HUES64 (cell line): ENCODE results near the gene MAP4.
"Not testable (repeated sequence)": the region's sequence is repeated elsewhere in the genome, so short reads cannot be mapped to it uniquely, and the experiment has no call there.

Experiments
- H3K27ac ChIP-seq: 2 replicates; pipeline ENCODE4 v1.7.0; 2013; ENCODE audit warnings: low read depth, low read length, inconsistent platforms
- H3K27me3 ChIP-seq: 2 replicates; pipeline ENCODE4 v1.6.1; 2013; ENCODE audit warnings: mild to moderate bottlenecking, low read length; ENCODE audit not compliant: insufficient read depth
- H3K36me3 ChIP-seq: 2 replicates; pipeline ENCODE4 v1.6.1; 2013; ENCODE audit warnings: mild to moderate bottlenecking, low read length; ENCODE audit not compliant: insufficient read depth
- H3K4me1 ChIP-seq: 2 replicates; pipeline ENCODE4 v1.6.1; 2013; ENCODE audit warnings: mild to moderate bottlenecking, low read length, moderate library complexity; ENCODE audit not compliant: insufficient read depth
- H3K4me3 ChIP-seq: 2 replicates; pipeline ENCODE4 v1.5.1; 2013; ENCODE audit warnings: mild to moderate bottlenecking, low read length, moderate library complexity
- H3K9ac ChIP-seq: 2 replicates; pipeline ENCODE4 v1.6.1; 2013; ENCODE audit warnings: mild to moderate bottlenecking, low read depth, low read length
- H3K9me3 ChIP-seq: 2 replicates; pipeline ENCODE4 v1.6.1; 2013; ENCODE audit warnings: low read depth, low read length; ENCODE audit not compliant: insufficient read depth
- WGBS: fragments of 150-250, 120-280 bp; methylation state at CpG from one replicate; pipeline ENCODE4 v1.1.7; 2013; ENCODE audit warnings: missing lambda C conversion rate; 5-methylcytosine and 5-hydroxymethylcytosine counted together

The MAP4 gene

DNA sequence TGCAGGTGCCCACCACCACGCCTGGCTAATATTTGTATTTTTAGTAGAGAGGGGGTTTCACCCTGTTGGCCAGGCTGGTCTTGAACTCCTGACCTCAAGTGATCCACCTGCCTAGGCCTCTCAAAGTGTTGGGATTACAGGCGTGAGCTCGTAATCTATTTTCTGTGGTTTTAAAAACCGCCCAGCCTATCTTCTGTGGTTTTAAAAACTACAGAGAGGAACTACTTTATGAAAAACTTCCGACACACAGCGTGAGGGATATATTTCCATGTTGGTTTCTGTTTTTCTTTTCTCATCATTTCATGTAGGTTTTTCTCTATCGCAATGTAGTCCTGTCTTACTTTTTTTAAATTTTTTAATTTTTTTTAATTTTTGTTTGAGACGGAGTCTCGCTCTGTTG is 186.7 kb downstream of the MAP4 start:
- not testable (repeated sequence) for H3K27me3 ChIP-seq, H3K4me3 ChIP-seq, H3K9me3 ChIP-seq, H3K9ac ChIP-seq, H3K27ac ChIP-seq, H3K4me1 ChIP-seq
- 100% methylated on average over 8 of the region's 9 CpGs for WGBS
- H3K36me3 ChIP-seq, result peaks cover 79% of the 10 kb centered on the region

GRCh38 chr3:47825590-47825989 is 190.6 kb downstream of the MAP4 start:
- peak overlapping the region; percentile 97 for H3K9ac ChIP-seq
- 30% methylated on average over 7 of the region's 7 CpGs for WGBS
- peaks cover 8% of the 10 kb centered on the region for H3K4me1 ChIP-seq
- H3K27ac ChIP-seq, result peak overlapping the region; percentile 86
- H3K4me3 ChIP-seq, result peak overlapping the region; percentile 86
- no peaks in the 10 kb centered on the region for H3K9me3 ChIP-seq
- no peaks in the 10 kb centered on the region for H3K27me3 ChIP-seq
- peaks cover 50% of the 10 kb centered on the region for H3K36me3 ChIP-seq

GRCh38 chr3:47824541-47825473 is 191.4 kb downstream of the MAP4 start:
- peak overlapping the region; percentile 86 for H3K4me3 ChIP-seq
- H3K27ac ChIP-seq, result peak overlapping the region; percentile 86
- peak overlapping the region; percentile 97 for H3K9ac ChIP-seq
- H3K9me3 ChIP-seq, result no peaks in the 10 kb centered on the region
- H3K4me1 ChIP-seq, result peaks cover 8% of the 10 kb centered on the region
- 5% methylated on average over 77 of the region's 77 CpGs for WGBS
- peaks cover 48% of the 10 kb centered on the region for H3K36me3 ChIP-seq
- H3K27me3 ChIP-seq, result no peaks in the 10 kb centered on the region

GRCh38 chr3:47817609-47818008 is 198.6 kb downstream of the MAP4 start:
- 94% methylated on average over 7 of the region's 7 CpGs for WGBS
- Histone ChIP-seq H3K4me3 (no peak overlapping the region), H3K9me3 (no peaks in the 10 kb centered on the region), H3K27me3 (no peaks in the 10 kb centered on the region), H3K4me1 (no peaks in the 10 kb centered on the region), H3K36me3 (peaks cover 81% of the 10 kb centered on the region), H3K27ac (no peak overlapping the region), H3K9ac (no peak overlapping the region)

- H3K27ac ChIP-seq, result no peak overlapping the region
- 98% methylated on average over 8 of the region's 8 CpGs for WGBS
- H3K36me3 ChIP-seq, result peaks cover 88% of the 10 kb centered on the region
- H3K9ac ChIP-seq, result no peak overlapping the region
- H3K9me3 ChIP-seq, result no peaks in the 10 kb centered on the region
- H3K4me1 ChIP-seq, result no peaks in the 10 kb centered on the region
- no peaks in the 10 kb centered on the region for H3K27me3 ChIP-seq
- H3K4me3 ChIP-seq, result no peak overlapping the region
These were observed 202.6 kb downstream of the MAP4 start for GRCh38 chr3:47813551-47814177.

DNA sequence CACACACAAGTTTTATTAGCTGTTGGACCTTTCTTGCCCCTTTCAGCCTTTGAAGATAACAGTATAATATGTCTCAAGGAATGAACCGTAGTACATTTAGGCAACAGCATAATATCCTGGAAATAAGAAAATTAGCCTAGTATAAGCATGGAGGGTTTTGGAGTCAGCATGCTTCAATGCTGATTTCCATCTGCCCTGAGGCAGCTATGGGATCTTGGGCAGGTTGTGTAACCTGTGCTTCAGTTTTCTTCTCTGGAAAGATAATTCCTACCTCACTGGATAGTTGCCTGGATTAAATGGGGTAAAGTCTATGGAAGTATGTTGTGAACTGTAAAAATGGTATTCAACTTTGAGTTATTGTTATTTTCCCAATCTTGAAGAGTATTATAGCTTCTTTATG is 211.6 kb downstream of the MAP4 start:
- Histone ChIP-seq H3K4me1 (peaks cover 4% of the 10 kb centered on the region; the same call in 1 of the 2 replicates), H3K9me3 (no peaks in the 10 kb centered on the region), H3K27ac (no peak overlapping the region), H3K9ac (no peak overlapping the region), H3K27me3 (no peaks in the 10 kb centered on the region), H3K4me3 (peak overlapping the region; percentile 96; the same call in 1 of the 2 replicates), H3K36me3 (peaks cover 38% of the 10 kb centered on the region)
- 100% methylated on average over 1 of the region's 1 CpG for WGBS

- Histone ChIP-seq H3K4me1 (peaks cover 4% of the 10 kb centered on the region; the same call in 1 of the 2 replicates), H3K27ac (peak overlapping the region; percentile 96), H3K9me3 (no peaks in the 10 kb centered on the region), H3K4me3 (peak overlapping the region; percentile 96), H3K36me3 (peaks cover 30% of the 10 kb centered on the region), H3K9ac (peak overlapping the region; percentile 98), H3K27me3 (no peaks in the 10 kb centered on the region)
- WGBS, result under 1% methylated on average over 20 of the region's 20 CpGs
These were observed 212.7 kb downstream of the MAP4 start for GRCh38 chr3:47803480-47804025.

- under 1% methylated on average over 90 of the region's 90 CpGs for WGBS
- Histone ChIP-seq H3K27me3 (no peaks in the 10 kb centered on the region), H3K4me1 (peaks cover 4% of the 10 kb centered on the region; the same call in 1 of the 2 replicates), H3K9me3 (no peaks in the 10 kb centered on the region), H3K27ac (peak within 1 kb of the TSS; percentile 96), H3K36me3 (peaks cover 24% of the 10 kb centered on the region), H3K4me3 (peak within 1 kb of the TSS; percentile 96), H3K9ac (peak within 1 kb of the TSS; percentile 98)
These were observed 213.3 kb downstream of the MAP4 start, which contains the start of gene DHX30 for GRCh38 chr3:47802734-47803479. TSS of gene DHX30 (plus strand) at chr3:47803138. CDS start at chr3:47810684, 7,546 bp downstream.
